CD4-positive, alpha-beta memory T cell (primary cell): ENCODE results near the gene FRMD4B. TPM values are rescaled to one million over a fixed set of nuclear protein-coding genes. Genes with fewer than 3 reads are reported as not detected.
A peak's percentile ranks its signal among the peaks of the same experiment; 100 is the strongest.

Source experiments
- CTCF ChIA-PET: fragments of 350-600 bp; sonication (Branson Sonifier 250); formaldehyde crosslinking; loops from one replicate; lab custom pipeline; 2021; ENCODE audit warnings: inconsistent platforms; ENCODE audit not compliant: partially characterized antibody; lab: Charles Lee
- POLR2A ChIA-PET: fragments of 350-600 bp; sonication (Branson Sonifier 250); formaldehyde crosslinking; loops from one replicate; lab custom pipeline; 2021; ENCODE audit not compliant: partially characterized antibody; lab: Charles Lee
- DNase-seq, 5 donors: peaks; one replicate each; pipeline versions ENCODE4 v3.0.0 to v3.0.0-alpha.2; 2020 to 2022; ENCODE audit warnings: mixed read lengths in 1 of 5
- H3K27ac ChIP-seq: one replicate; pipeline ENCODE4 v1.7.0; 2013; ENCODE audit warnings: low read depth, low read length
- H3K27me3 ChIP-seq: 2 replicates; pipeline ENCODE4 v1.7.0; 2013; ENCODE audit warnings: mild to moderate bottlenecking, low read length, moderate library complexity; ENCODE audit not compliant: insufficient read depth
- H3K36me3 ChIP-seq: 2 replicates; pipeline ENCODE4 v1.7.0; 2013; ENCODE audit warnings: mild to moderate bottlenecking, low read length, moderate library complexity; ENCODE audit not compliant: insufficient read depth
- H3K4me1 ChIP-seq: 2 replicates; pipeline ENCODE4 v1.7.0; 2013; ENCODE audit warnings: mild to moderate bottlenecking, low read length, moderate library complexity; ENCODE audit not compliant: insufficient read depth
- H3K4me3 ChIP-seq, 2 donors: one replicate each; pipeline ENCODE4 v1.7.0; 2013; ENCODE audit warnings: low read length in 2 of 2, mild to moderate bottlenecking in 1 of 2
- H3K9me3 ChIP-seq, 2 donors: one replicate each; pipeline ENCODE4 v1.7.0; 2013; ENCODE audit warnings: low read length in 2 of 2, control low read depth in 1 of 2; ENCODE audit not compliant: control insufficient read depth in 1 of 2
- H3K27ac Mint-ChIP-seq, 7 donors: one replicate each; pipeline ENCODE4 v1.8.0; 2020 to 2021; ENCODE audit warnings: mixed read lengths in 7 of 7, mild to moderate bottlenecking in 6 of 7, inconsistent platforms in 3 of 7, moderate library complexity in 3 of 7
- H3K27me3 Mint-ChIP-seq, 2 donors: one replicate each; pipeline ENCODE4 v1.8.0; 2020 to 2021; ENCODE audit warnings: mixed read lengths in 2 of 2
- H3K36me3 Mint-ChIP-seq, 2 donors: one replicate each; pipeline ENCODE4 v1.8.0; 2020 to 2021; ENCODE audit warnings: mixed read lengths in 2 of 2, inconsistent platforms in 1 of 2, mild to moderate bottlenecking in 1 of 2
- H3K4me1 Mint-ChIP-seq, 4 donors: one replicate each; pipeline ENCODE4 v1.8.0; 2020 to 2021; ENCODE audit warnings: mixed read lengths in 4 of 4, mild to moderate bottlenecking in 1 of 4
- H3K4me3 Mint-ChIP-seq, 8 donors: one replicate each; pipeline ENCODE4 v1.8.0; 2020 to 2021; ENCODE audit warnings: mixed read lengths in 8 of 8, mild to moderate bottlenecking in 7 of 8, moderate library complexity in 6 of 8, inconsistent platforms in 3 of 8
- H3K9me3 Mint-ChIP-seq, 8 donors: one replicate each; pipeline ENCODE4 v1.8.0; 2020 to 2021; ENCODE audit warnings: mixed read lengths in 8 of 8, mild to moderate bottlenecking in 5 of 8, inconsistent platforms in 3 of 8, moderate library complexity in 1 of 8
- intact Hi-C: fragments of 100-400 bp; cut with micrococcal nuclease; formaldehyde crosslinking; loops from one replicate; pipeline ENCODE4 v1.15.1; 2023
- polyA plus RNA-seq, 2 donors: library from polyadenylated mRNA; unstranded; fragments of 300-500 nt; fragmentation: Illumina TruSeq; gene quantifications; one replicate each; pipeline ENCODE4 v1.2.3, GENCODE V29; 2021
- total RNA-seq, 2 experiments: library from RNA; stranded (reverse); gene quantifications; one replicate each; pipeline ENCODE4 v1.2.3, GENCODE V29; 2021

The FRMD4B gene
- total and polyA plus RNA-seq, 4 experiments from 2014 or later, result 3.1 to 18.3 (median 13.5) TPM

- no peak overlapping the region for H3K27ac ChIP-seq
- Mint-ChIP-seq H3K4me3 (no peak overlapping the region), H3K36me3 (no peaks in the 10 kb centered on the region), H3K27me3 (no peaks in the 10 kb centered on the region), H3K9me3 (no peaks in the 10 kb centered on the region), H3K4me1 (peaks cover 0 to 4% (median 0%) of the 10 kb centered on the region in 4 donors), H3K27ac (no peak overlapping the region)
- intact Hi-C loops, result no loop called here
- H3K9me3 ChIP-seq, result no peaks in the 10 kb centered on the region
- no peaks in the 10 kb centered on the region for H3K27me3 ChIP-seq
- ChIA-PET CTCF (interaction anchor here (2.3 to 3.2 kb wide), 2 partner anchors 14 to 158 kb away, joined by 8 to 28 read pairs; no protein-coding TSS in a partner anchor), POLR2A (no interaction called here)
- no peak for DNase-seq
- no peak overlapping the region for H3K4me3 ChIP-seq
- H3K36me3 ChIP-seq, result no peaks in the 10 kb centered on the region
- H3K4me1 ChIP-seq, result no peaks in the 10 kb centered on the region
Observed at GRCh38 chr3:69319652-69320051, 66.2 kb downstream of the FRMD4B start.

GRCh38 chr3:69318410-69318809 is 67.5 kb downstream of the FRMD4B start:
- no peaks in the 10 kb centered on the region for H3K27me3 Mint-ChIP-seq
- no peaks in the 10 kb centered on the region for H3K36me3 ChIP-seq
- H3K4me1 ChIP-seq, result no peaks in the 10 kb centered on the region
- H3K27ac ChIP-seq, result no peak overlapping the region
- no peak for DNase-seq
- POLR2A ChIA-PET, result no interaction called here
- H3K9me3 ChIP-seq, result no peaks in the 10 kb centered on the region
- no peak overlapping the region for H3K27ac Mint-ChIP-seq
- no peaks in the 10 kb centered on the region for H3K27me3 ChIP-seq
- CTCF ChIA-PET, result interaction anchor here (1.3 kb wide), 1 partner anchor 12 kb away, joined by 5 read pairs; no protein-coding TSS in a partner anchor
- no peaks in the 10 kb centered on the region for H3K4me1 Mint-ChIP-seq
- no peak overlapping the region for H3K4me3 Mint-ChIP-seq
- intact Hi-C loops, result no loop called here
- no peaks in the 10 kb centered on the region for H3K9me3 Mint-ChIP-seq
- no peaks in the 10 kb centered on the region for H3K36me3 Mint-ChIP-seq
- H3K4me3 ChIP-seq, result no peak overlapping the region

- intact Hi-C loops, result no loop called here
- Mint-ChIP-seq H3K4me3 (no peak overlapping the region), H3K9me3 (no peaks in the 10 kb centered on the region), H3K4me1 (no peaks in the 10 kb centered on the region), H3K27ac (no peak overlapping the region), H3K36me3 (no peaks in the 10 kb centered on the region), H3K27me3 (no peaks in the 10 kb centered on the region)
- DNase-seq, result no peak
- H3K27ac ChIP-seq, result no peak overlapping the region
- CTCF ChIA-PET, result interaction anchor here (0.6 to 11.9 kb wide), 3 partner anchors 50 to 1533 kb away, joined by 3 to 529 read pairs (median 3); no protein-coding TSS in a partner anchor
- no peaks in the 10 kb centered on the region for H3K4me1 ChIP-seq
- no peak overlapping the region for H3K4me3 ChIP-seq
- H3K36me3 ChIP-seq, result no peaks in the 10 kb centered on the region
- POLR2A ChIA-PET, result no interaction called here
- no peaks in the 10 kb centered on the region for H3K9me3 ChIP-seq
- H3K27me3 ChIP-seq, result no peaks in the 10 kb centered on the region
Observed at GRCh38 chr3:69313251-69313650, 72.6 kb downstream of the FRMD4B start.

- POLR2A ChIA-PET, result interaction anchor here (0.7 kb wide), 1 partner anchor 1339 kb away, joined by 3 read pairs; no protein-coding TSS in a partner anchor
- Histone ChIP-seq H3K4me1 (no peaks in the 10 kb centered on the region), H3K36me3 (no peaks in the 10 kb centered on the region), H3K4me3 (no peak overlapping the region), H3K27ac (no peak overlapping the region), H3K9me3 (no peaks in the 10 kb centered on the region), H3K27me3 (no peaks in the 10 kb centered on the region)
- no peaks in the 10 kb centered on the region for H3K36me3 Mint-ChIP-seq
- CTCF ChIA-PET, result interaction anchor here (0.5 to 11.9 kb wide), 4 partner anchors 21 to 1864 kb away, joined by 3 to 529 read pairs (median 5); no protein-coding TSS in a partner anchor
- H3K27ac Mint-ChIP-seq, result no peak overlapping the region
- H3K27me3 Mint-ChIP-seq, result no peaks in the 10 kb centered on the region
- no peak overlapping the region for H3K4me3 Mint-ChIP-seq
- peaks cover 4 to 8% (median 6%) of the 10 kb centered on the region in 4 donors for H3K4me1 Mint-ChIP-seq
- intact Hi-C loops, result loop anchor here (5.0 kb wide), 1 partner anchor 73 kb away; no protein-coding TSS in a partner anchor
- no peaks in the 10 kb centered on the region for H3K9me3 Mint-ChIP-seq
- no peak for DNase-seq
Observed at GRCh38 chr3:69309814-69310213, 76.1 kb downstream of the FRMD4B start.

- intact Hi-C loops, result loop anchor here (1.0 to 5.0 kb wide), 5 partner anchors 69 to 185 kb away; no protein-coding TSS in a partner anchor
- H3K36me3 ChIP-seq, result no peaks in the 10 kb centered on the region
- Mint-ChIP-seq H3K27ac (peak overlapping the region in 2 of 7 donors; percentile 19 to 28), H3K27me3 (no peaks in the 10 kb centered on the region), H3K4me3 (peak overlapping the region in 2 of 8 donors; percentile 2 to 30), H3K36me3 (no peaks in the 10 kb centered on the region), H3K4me1 (peaks cover 4 to 8% (median 6%) of the 10 kb centered on the region in 4 donors), H3K9me3 (no peaks in the 10 kb centered on the region)
- no peaks in the 10 kb centered on the region for H3K27me3 ChIP-seq
- no peaks in the 10 kb centered on the region for H3K4me1 ChIP-seq
- no peak overlapping the region for H3K27ac ChIP-seq
- H3K9me3 ChIP-seq, result no peaks in the 10 kb centered on the region
- CTCF ChIA-PET, result interaction anchor here (0.6 to 11.9 kb wide), 56 partner anchors 8 to 327 kb away, joined by 3 to 529 read pairs (median 5); no protein-coding TSS in a partner anchor
- no peak overlapping the region for H3K4me3 ChIP-seq
- POLR2A ChIA-PET, result interaction anchor here (1.2 to 1.8 kb wide), 3 partner anchors 107 to 145 kb away, joined by 4 to 19 read pairs (median 5); no protein-coding TSS in a partner anchor
- peak; percentile 69 to 74 (median 72) for DNase-seq
Observed at GRCh38 chr3:69306239-69307185, 79.4 kb downstream of the FRMD4B start.

- H3K4me3 Mint-ChIP-seq, result no peak overlapping the region
- DNase-seq, result no peak
- H3K27ac ChIP-seq, result no peak overlapping the region
- H3K4me1 ChIP-seq, result no peaks in the 10 kb centered on the region
- no peaks in the 10 kb centered on the region for H3K36me3 Mint-ChIP-seq
- H3K9me3 ChIP-seq, result no peaks in the 10 kb centered on the region
- CTCF ChIA-PET, result interaction anchor here (0.9 to 11.9 kb wide), 20 partner anchors 11 to 185 kb away, joined by 3 to 529 read pairs (median 6); no protein-coding TSS in a partner anchor
- no peaks in the 10 kb centered on the region for H3K36me3 ChIP-seq
- no peak overlapping the region for H3K27ac Mint-ChIP-seq
- POLR2A ChIA-PET, result interaction anchor here (1.0 kb wide), 1 partner anchor 99 kb away, joined by 3 read pairs; no protein-coding TSS in a partner anchor
- H3K4me3 ChIP-seq, result no peak overlapping the region
- no peaks in the 10 kb centered on the region for H3K27me3 Mint-ChIP-seq
- H3K27me3 ChIP-seq, result no peaks in the 10 kb centered on the region
- no peaks in the 10 kb centered on the region for H3K9me3 Mint-ChIP-seq
- intact Hi-C loops, result loop anchor here (5.0 kb wide), 1 partner anchor 68 kb away; no protein-coding TSS in a partner anchor
- H3K4me1 Mint-ChIP-seq, result peaks cover 4 to 8% (median 6%) of the 10 kb centered on the region in 4 donors
Observed at GRCh38 chr3:69305011-69305410, 80.9 kb downstream of the FRMD4B start.

- Mint-ChIP-seq H3K4me3 (no peak overlapping the region), H3K27me3 (no peaks in the 10 kb centered on the region), H3K27ac (no peak overlapping the region), H3K9me3 (no peaks in the 10 kb centered on the region), H3K36me3 (no peaks in the 10 kb centered on the region), H3K4me1 (peaks cover 4 to 8% (median 6%) of the 10 kb centered on the region in 4 donors)
- no peaks in the 10 kb centered on the region for H3K36me3 ChIP-seq
- POLR2A ChIA-PET, result no interaction called here
- no peaks in the 10 kb centered on the region for H3K9me3 ChIP-seq
- no peak for DNase-seq
- H3K4me1 ChIP-seq, result no peaks in the 10 kb centered on the region
- no peak overlapping the region for H3K27ac ChIP-seq
- no peak overlapping the region for H3K4me3 ChIP-seq
- H3K27me3 ChIP-seq, result no peaks in the 10 kb centered on the region
- CTCF ChIA-PET, result interaction anchor here (0.9 to 11.9 kb wide), 18 partner anchors 12 to 185 kb away, joined by 3 to 529 read pairs (median 4); no protein-coding TSS in a partner anchor
- intact Hi-C loops, result no loop called here
Observed at GRCh38 chr3:69304396-69304795, 81.5 kb downstream of the FRMD4B start.
